BE2C (cell line): Measurements from ENCODE around the gene STEAP1B.

Source experiments
- DNase-seq: peaks from one replicate; pipeline ENCODE4 v3.0.0-alpha.2; 2020
- H3K27me3 ChIP-seq: fragments of 250-450 bp; sonication (Bioruptor Pico); 2 replicates; pipeline ENCODE4 v1.5.1; 2020; ENCODE audit warnings: mild to moderate bottlenecking
- H3K36me3 ChIP-seq: fragments of 250-450 bp; sonication (Bioruptor Pico); 2 replicates; pipeline ENCODE4 v1.5.1; 2020; ENCODE audit warnings: mild to moderate bottlenecking
- H3K4me1 ChIP-seq: fragments of 250-450 bp; sonication (Bioruptor Pico); 2 replicates; pipeline ENCODE4 v1.5.1; 2020
- H3K4me3 ChIP-seq: 2 replicates; pipeline ENCODE4 v1.5.1; 2011; ENCODE audit warnings: low read depth, low read length
- H3K9me3 ChIP-seq: fragments of 250-450 bp; sonication (Bioruptor Pico); 2 replicates; pipeline ENCODE4 v1.5.1; 2020
- TF ChIP-seq, protein P1 (sequence below): IDR thresholded peaks from 2 replicates; pipeline ENCODE4 v1.5.1; 2012; ENCODE audit warnings: mild to moderate bottlenecking, low read depth, low read length

Gene STEAP1B

DNA sequence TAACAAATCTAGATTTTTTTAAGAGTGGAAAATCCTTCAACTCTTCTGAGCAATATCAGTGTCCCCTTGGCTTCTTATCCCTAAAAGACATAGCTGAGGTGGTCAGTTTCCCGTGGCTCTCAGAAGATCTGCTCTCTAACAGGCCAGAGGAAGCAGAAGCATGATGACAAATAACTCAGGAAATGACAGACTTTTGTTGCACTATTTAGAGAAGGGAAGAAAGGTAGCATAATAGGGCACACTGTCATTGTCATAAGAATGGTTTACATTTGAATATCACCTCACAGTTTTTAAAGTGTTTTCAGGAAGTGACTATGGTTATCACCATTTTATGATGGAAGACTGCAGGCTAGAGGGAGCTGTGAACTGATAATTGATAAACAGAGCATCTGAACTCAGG lies 109.5 kb downstream of the STEAP1B start:
- TF ChIP-seq, protein P1, sequence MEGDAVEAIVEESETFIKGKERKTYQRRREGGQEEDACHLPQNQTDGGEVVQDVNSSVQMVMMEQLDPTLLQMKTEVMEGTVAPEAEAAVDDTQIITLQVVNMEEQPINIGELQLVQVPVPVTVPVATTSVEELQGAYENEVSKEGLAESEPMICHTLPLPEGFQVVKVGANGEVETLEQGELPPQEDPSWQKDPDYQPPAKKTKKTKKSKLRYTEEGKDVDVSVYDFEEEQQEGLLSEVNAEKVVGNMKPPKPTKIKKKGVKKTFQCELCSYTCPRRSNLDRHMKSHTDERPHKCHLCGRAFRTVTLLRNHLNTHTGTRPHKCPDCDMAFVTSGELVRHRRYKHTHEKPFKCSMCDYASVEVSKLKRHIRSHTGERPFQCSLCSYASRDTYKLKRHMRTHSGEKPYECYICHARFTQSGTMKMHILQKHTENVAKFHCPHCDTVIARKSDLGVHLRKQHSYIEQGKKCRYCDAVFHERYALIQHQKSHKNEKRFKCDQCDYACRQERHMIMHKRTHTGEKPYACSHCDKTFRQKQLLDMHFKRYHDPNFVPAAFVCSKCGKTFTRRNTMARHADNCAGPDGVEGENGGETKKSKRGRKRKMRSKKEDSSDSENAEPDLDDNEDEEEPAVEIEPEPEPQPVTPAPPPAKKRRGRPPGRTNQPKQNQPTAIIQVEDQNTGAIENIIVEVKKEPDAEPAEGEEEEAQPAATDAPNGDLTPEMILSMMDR: no peak
- Histone ChIP-seq H3K27me3 (no peaks in the 10 kb centered on the region), H3K36me3 (no peaks in the 10 kb centered on the region), H3K4me1 (peaks cover 27% of the 10 kb centered on the region), H3K4me3 (no peak overlapping the region), H3K9me3 (no peaks in the 10 kb centered on the region)
- no peak for DNase-seq

DNA sequence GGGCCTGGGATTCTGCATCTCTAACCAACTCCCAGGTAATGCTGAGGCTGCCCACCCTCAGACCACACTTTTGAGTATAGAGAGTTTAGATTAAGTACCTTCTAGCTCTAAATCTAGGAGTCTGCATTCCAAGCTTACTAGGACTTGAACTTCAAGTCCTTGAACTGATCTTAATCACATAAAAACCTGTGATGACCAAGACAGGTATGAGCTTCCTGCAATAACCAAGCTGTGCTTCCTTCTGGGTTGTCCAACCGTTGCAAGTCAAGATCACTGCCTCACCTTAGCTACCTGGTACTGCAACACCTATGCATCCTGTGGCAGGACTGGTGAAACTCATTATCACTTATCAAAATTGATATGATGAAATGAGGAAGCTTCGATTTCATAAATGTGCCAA lies 110.1 kb downstream of the STEAP1B start:
- Histone ChIP-seq H3K36me3 (no peaks in the 10 kb centered on the region), H3K4me3 (no peak overlapping the region), H3K4me1 (peaks cover 27% of the 10 kb centered on the region), H3K27me3 (no peaks in the 10 kb centered on the region), H3K9me3 (no peaks in the 10 kb centered on the region)
- no peak for DNase-seq
- TF ChIP-seq, protein P1: no peak

DNA sequence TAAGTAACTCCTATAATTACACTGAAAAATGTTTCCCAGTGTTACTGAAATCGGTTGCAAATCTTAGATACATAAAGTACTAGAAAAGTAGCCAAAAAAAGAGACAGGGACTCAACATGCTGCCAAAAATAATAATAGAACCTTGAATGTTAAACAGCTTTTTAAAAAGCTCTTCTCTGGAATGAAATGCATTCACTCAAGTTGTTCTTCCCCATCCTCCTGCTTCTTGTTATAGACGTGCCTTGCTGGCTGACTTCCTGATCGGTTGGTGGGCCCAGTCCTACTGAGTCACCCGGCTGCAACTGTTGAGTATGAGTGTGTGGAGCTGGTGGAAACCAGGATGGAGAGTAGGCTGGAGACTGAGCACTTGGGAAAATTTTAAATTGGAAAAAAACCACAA lies 112.4 kb downstream of the STEAP1B start:
- H3K4me3 ChIP-seq: no peak overlapping the region
- H3K36me3 ChIP-seq: no peaks in the 10 kb centered on the region
- DNase-seq: no peak
- TF ChIP-seq, protein P1: no peak
- no peaks in the 10 kb centered on the region for H3K9me3 ChIP-seq
- H3K4me1 ChIP-seq: peaks cover 9% of the 10 kb centered on the region
- H3K27me3 ChIP-seq: no peaks in the 10 kb centered on the region

DNA sequence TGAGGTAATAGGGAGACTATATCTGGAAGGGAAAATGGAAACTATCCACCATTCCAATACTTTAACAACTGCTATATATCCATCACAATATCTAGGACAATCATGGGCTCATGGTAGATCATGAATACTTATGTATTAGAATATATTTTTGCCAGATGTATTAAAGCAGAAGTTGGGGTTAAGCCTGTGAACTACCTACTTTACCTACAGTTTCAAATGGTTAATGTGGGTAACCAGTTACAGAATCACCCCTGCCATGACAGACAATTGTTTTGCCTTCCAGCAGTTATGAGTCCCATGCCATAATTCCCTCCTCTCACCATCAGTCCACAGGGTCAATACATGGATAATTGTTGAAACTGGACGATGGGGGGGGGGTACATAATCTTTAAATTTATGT lies 113.1 kb downstream of the STEAP1B start:
- TF ChIP-seq, protein P1: no peak
- H3K9me3 ChIP-seq: no peaks in the 10 kb centered on the region
- H3K36me3 ChIP-seq: no peaks in the 10 kb centered on the region
- H3K27me3 ChIP-seq: no peaks in the 10 kb centered on the region
- no peak for DNase-seq
- no peak overlapping the region for H3K4me3 ChIP-seq
- H3K4me1 ChIP-seq: peaks cover 9% of the 10 kb centered on the region

DNA sequence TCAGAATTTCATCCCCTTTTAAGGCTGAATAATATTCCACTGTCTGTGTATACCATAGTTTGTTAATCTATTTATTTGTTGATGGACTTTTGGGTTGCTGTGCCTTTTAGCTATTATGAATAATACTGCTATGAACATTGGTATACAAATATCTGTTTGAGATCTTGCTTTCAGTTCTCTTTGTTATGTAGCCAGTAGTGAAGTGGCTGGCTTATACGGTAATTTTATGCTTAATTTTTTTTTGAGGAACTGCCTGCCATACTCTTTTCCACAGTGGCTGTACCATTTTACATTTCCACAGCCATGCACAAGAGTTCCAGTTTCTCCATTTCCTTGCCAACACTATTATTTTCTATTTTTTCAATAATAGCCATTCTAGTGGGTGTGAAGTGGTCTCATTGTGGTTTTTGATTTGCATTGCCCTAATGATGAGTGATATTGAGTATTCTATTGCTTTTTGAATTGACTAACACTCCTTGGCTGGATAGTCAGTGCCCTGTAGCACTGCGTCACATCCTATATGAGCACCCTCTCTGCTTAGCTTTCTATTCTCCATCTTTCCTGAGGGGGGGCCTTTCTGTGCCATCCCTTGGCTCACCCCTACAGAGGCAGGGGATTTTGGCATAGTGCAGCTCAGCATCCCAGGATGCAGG lies 113.7 kb downstream of the STEAP1B start:
- TF ChIP-seq, protein P1: no peak
- no peaks in the 10 kb centered on the region for H3K36me3 ChIP-seq
- no peaks in the 10 kb centered on the region for H3K9me3 ChIP-seq
- H3K4me3 ChIP-seq: no peak overlapping the region
- no peak for DNase-seq
- H3K27me3 ChIP-seq: no peaks in the 10 kb centered on the region
- H3K4me1 ChIP-seq: peaks cover 9% of the 10 kb centered on the region

DNA sequence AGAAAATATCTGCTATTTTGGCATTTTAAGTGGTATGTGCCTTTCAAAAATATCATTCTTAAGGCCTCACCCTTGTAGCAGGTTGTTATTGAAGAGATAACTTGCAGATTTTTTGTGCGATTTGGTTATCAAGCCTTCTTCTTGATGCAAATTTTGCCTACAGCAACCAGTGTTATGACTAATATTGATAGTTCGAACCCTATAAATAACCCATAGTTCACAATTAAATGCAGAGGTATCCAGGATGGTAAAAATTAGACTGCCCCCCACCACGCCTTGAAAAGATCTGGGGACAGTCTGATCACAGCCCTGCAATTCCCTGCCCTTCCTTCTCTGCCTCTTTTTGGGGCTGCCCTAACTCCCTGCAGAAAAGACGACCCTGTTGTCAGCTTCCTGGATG lies 114.7 kb downstream of the STEAP1B start:
- no peaks in the 10 kb centered on the region for H3K9me3 ChIP-seq
- H3K36me3 ChIP-seq: no peaks in the 10 kb centered on the region
- no peaks in the 10 kb centered on the region for H3K4me1 ChIP-seq
- TF ChIP-seq, protein P1: no peak
- no peaks in the 10 kb centered on the region for H3K27me3 ChIP-seq
- no peak overlapping the region for H3K4me3 ChIP-seq
- DNase-seq: no peak
